Stimulated activated CD4-positive, alpha-beta T cell treated with anti-CD3 and anti-CD28 coated beads, Interleukin-4, amount 100 ng/mL, for 48 hours (primary cell): Measurements from ENCODE around the gene EBF3.

Source experiments
- DNase-seq, 2 donors: peaks; one replicate each; pipeline ENCODE4 v3.0.0-alpha.2; 2020; ENCODE audit warnings: low read depth in 2 of 2

EBF3 gene

GRCh38 chr10:129945064-129945463 lies 19.0 kb downstream of the EBF3 start:
- DNase-seq, result no peak

GRCh38 chr10:129944456-129944855 lies 19.6 kb downstream of the EBF3 start:
- no peak for DNase-seq

- DNase-seq, result no peak
These were observed 20.9 kb downstream of the EBF3 start for GRCh38 chr10:129942936-129943715.

DNA sequence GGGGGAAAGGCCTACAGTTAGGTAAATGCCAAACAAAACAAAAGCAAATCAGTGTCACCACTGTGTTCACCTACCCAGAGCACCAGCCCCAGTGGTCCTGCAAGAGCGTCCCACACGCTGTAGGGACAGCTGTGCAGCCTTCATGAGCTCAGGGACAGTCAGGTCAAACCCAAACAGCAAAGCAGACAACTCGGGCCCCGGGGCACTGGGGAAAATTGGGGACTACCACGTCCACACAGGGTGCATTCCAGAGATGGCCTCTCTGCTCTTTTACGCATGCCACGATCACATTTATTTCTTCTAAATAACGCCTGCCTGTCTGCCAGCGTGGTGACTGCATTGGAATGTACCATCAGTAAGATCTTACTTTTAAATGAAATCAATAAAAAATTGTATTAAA lies 21.7 kb downstream of the EBF3 start:
- DNase-seq, result no peak

GRCh38 chr10:129942019-129942277 lies 22.1 kb downstream of the EBF3 start:
- no peak for DNase-seq

GRCh38 chr10:129941199-129942018 lies 22.7 kb downstream of the EBF3 start:
- no peak for DNase-seq

DNA sequence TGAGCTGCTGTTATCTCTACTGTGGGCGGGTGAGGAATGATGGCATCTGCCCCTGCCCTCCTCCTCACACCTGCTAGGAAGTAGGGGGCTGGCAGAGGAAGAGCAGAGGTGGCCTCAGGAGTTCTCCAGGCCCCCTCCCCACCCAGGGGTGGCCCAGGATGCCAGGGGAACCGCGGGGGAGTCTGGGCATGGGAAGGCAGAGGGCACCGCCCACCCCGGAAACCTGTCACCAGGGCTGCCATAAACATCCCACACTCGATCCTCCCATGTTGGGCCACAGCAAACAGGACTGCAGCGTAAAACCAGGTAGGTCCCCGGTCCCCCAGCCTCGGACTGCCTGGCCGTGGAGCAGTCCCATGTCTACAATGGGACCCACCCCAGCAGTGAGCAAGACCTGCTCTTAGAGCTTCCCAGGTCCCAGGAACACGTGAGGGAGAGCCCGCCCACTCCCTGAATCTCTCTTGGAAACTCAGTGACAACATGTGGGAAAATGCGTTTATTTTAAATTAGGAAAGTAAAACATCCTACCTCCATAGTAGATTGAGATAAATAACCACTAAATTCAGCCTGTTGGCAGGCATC lies 23.4 kb downstream of the EBF3 start:
- no peak for DNase-seq

DNA sequence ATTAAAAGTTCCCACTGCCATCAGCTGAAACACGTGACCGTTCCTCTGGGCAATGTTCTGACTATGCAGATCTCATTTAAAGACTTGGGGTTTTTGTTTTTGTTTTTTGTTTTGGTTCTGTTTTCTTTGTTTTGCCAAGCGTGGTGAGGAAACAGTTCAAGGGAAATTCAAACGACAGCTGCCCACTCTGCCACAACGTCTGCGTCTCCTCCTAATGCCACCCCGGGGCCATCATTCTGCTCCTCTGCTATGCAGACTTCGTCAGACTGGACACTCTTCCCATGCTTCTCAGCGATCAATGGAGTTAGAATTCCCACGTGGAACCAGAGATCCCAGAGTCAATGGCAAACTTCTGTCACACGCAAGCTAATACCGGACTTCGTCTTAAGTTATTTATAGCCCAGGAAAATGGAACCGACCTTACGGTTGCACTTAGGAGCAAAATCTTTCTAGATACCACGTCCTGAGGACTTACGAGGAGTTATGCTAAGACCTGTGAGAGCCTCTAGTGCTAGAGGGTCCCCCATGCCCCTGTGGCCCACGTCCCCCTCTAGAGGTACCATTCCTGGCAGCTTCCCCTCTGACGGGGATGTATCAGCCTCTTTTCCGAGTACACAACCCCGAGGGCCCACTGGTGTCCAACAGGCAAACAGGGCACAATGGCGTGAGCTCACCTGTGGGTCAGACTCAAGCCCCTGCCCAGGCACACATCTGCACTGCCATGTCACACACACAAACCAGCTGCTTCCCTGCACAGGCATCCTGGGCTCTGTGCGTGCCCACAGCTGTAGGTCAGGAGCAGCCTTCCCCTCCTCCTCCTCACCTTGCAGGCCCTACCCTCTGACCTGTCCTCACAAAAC lies 24.4 kb downstream of the EBF3 start:
- DNase-seq, result no peak

DNA sequence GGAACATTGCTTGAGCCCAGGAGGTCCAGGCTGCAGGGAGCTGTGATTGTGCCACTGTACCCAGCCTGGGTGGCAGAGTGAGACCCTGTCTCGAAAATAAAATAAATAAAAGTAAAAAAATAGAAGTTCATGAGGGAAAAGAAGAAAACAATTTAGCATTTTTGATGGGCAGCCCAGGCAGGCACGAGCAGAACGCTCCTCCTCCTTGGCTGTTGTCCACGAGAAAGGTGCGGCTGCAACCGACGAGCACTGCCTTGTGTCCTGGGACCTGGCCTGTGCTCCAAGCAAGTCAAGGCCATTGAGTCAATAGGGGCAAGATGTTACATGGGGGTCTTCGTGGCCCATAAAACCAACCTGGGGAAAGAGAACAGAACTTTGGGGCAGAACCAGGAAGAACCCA lies 25.6 kb downstream of the EBF3 start:
- DNase-seq, result no peak

GRCh38 chr10:129937351-129937751 lies 26.7 kb downstream of the EBF3 start:
- DNase-seq, result no peak

- no peak for DNase-seq
These were observed 27.2 kb downstream of the EBF3 start for GRCh38 chr10:129936923-129937300.

- no peak for DNase-seq
These were observed 27.7 kb downstream of the EBF3 start for GRCh38 chr10:129936266-129936922.

DNA sequence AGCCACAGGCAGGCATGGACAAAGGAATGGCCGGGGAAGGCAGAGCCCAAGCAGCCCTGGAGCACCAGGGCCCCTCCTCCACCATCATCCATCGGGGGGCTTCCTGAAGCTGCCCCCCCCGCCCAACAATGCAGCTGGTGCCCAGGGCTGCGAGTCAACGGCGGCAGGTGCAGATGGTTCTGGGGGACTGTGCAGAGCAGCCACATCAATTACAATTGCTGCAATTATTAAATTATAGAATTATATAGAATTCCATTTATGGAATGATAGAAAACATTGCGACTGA lies 28.3 kb downstream of the EBF3 start:
- DNase-seq, result no peak

DNA sequence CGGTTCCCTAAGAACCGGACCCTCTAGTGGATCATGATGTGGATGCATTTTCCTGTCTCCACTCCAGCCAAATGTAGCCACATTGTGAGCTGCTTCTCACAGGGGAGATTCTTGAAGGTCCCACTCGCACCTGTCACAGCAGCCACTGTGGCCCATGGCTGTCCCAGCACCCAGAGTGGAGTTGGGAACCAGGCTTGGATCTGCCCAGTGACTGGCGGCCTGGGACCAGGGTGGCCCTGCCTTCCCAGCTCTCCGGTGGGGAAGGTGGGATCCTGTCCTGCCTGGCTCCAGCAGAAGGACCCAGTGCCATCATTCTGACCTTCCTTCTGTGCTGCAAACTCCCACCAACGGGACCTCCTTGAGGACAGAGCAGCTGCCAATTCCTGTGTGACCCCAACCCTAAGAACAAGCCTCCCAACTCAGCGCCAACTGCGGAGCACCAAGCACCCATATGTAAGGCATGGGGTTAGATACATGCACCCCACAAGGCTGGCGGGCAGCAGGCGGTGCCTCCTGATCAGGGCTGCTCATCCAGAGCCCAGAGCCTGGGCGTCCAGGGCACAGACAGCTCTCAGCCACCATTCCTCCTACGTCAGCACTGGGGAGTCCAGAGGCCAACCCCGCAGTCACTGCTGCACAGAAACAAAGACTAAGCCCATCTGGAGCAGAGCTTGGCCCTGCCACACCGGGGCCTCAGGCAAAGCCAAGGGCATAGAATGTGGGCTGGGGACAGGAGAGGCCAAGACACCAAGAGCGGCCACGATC lies 28.8 kb downstream of the EBF3 start:
- DNase-seq, result no peak

DNA sequence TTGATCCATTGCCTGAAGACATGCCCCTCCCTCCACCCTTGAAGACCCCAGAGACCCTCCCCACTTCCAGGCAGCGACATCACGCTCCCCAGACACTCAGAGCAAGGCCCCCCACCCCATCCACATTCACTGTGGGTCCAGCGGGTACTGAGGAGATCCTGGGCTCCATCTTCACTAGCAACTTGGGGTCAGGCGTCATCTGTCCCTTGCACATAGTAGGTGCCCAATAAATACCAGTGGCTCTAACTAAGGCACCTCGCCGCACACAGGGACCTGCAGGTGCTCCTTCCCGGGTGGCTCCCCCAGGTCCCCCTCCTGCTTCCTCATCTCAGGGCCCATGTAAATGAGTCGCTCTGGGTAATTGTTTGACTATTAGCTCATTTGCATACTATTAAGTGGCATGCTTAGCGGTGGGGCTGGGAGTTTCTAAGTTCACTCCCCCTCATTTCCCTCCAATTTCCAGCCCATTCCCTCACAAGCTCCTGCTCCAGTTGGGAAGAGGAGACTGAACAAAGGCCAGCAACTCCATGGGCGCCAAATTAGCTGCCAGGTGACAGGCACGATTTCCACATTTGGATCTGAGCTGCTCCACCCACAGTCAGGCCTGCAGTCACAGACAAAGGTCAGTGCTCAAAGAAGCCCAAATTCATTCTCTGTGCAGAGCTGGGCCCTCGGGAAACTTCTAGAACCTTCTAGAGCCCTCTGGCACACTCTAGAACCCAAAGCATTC lies 29.7 kb downstream of the EBF3 start:
- DNase-seq, result no peak

DNA sequence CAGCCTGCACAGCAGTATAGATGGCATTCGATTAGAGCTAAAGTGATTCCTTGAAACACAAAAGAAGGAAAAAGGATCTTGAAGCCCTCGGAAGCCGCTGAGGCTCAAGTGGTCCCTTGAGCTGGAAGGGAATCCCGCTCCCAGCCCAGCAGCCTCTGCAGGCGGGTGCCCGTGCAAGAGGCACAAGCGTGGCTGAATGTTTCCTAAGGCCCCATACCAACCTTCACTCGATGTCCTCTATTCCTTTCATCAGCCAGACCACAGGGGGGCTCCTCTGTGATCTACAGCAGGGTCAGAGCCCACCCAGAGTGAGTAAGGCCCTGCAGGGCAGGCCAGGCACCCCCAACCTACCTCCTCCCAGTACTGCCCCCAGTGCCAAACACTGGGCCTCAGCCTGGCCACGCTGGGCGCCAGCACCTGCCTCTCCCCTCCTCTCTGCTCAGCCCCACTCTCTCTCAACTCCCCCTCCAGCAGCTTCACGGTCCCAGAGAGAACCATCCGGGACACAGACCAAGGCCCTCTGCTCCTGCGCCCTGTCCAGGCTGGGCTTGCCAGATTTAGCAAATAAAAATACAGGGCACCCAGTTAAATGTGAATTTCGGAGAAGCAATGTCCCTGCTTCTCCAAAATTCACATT lies 30.5 kb downstream of the EBF3 start:
- no peak for DNase-seq

DNA sequence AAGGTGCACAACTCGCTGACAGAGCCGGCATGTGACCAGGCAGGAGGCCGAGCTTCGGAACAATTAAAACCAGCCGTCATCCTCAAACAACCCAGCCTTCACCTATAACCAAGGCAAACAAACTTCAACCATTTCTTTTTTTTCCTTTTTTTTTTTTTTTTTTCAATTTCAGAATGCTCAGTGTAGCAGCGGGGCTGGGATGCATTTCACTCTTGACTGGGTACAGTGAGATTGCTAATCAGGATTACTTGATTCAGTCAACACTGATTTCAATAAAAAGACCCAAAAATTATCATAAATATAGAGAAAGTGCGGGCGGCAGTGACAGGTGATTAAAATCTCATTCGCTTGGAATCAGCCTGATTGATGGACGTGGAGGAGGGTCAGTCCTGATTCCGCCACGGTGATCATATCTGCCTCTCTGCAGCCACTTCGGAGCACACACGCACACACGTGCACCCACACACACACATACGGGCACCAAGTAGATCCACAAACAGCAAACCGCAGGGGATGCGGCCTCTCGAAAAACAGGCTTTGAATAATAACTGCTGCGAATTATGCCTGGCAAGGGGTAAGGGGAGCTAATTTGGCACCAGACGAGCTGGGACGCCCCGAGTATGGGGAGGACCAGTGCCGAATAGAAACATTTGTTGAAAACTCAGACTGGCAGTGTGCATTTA lies 31.2 kb downstream of the EBF3 start:
- no peak for DNase-seq

GRCh38 chr10:129932182-129932581 lies 31.9 kb downstream of the EBF3 start:
- no peak for DNase-seq
